ENCODE data around the gene SRSF9. TPM values are rescaled to one million over a fixed set of nuclear protein-coding genes. Genes with fewer than 3 reads are reported as not detected.

Gene SRSF9
- total and polyA plus RNA-seq, 2 of the 13 experiments (the other 11 are each of a cell fraction or from before 2014, with no cell fraction given) = 125 to 144 TPM

DNA sequence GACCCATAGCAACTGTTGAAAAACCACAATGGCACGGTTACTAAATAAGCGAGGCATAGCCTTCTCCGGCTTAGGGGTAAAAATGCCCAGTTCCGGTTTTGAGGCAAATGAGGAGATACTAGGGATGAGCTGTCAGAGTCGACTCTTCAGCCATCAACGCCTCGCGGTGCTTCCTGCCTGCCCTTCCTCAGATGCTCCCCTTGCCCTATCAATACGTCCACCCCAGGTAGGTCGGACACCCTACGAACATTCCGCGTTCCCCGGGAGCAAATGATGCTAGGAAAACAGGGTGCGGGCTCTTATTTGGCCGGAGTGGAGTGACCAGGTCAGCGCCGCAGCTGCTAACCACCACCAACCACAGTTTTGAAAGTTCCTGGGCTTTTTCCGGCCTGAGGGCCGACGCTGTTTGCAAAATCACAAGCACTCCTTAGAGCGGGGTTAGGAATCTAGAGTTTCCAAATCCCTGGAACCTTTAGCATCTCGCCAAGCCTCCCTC lies 1.2 kb downstream of the SRSF9 start (continued):
- no peak for TF ChIP-seq NR2F2 (IDR thresholded peaks at IDR 0.05; ENCODE audit: borderline replicate concordance, low read depth)
- no peak for TF ChIP-seq XBP1 (CRISPR knock-in tag; IDR thresholded peaks at IDR 0.05)
- TF ChIP-seq, protein P1, sequence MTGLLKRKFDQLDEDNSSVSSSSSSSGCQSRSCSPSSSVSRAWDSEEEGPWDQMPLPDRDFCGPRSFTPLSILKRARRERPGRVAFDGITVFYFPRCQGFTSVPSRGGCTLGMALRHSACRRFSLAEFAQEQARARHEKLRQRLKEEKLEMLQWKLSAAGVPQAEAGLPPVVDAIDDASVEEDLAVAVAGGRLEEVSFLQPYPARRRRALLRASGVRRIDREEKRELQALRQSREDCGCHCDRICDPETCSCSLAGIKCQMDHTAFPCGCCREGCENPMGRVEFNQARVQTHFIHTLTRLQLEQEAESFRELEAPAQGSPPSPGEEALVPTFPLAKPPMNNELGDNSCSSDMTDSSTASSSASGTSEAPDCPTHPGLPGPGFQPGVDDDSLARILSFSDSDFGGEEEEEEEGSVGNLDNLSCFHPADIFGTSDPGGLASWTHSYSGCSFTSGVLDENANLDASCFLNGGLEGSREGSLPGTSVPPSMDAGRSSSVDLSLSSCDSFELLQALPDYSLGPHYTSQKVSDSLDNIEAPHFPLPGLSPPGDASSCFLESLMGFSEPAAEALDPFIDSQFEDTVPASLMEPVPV (CRISPR knock-in tag; IDR thresholded peaks at IDR 0.05) = 0 out of 2 replicates have a peak, but pooled peaks have one; percentile 16
- no peak for TF ChIP-seq ZNF451 (CRISPR knock-in tag; IDR thresholded peaks at IDR 0.05)
- no peak for TF ChIP-seq GATAD1 (CRISPR knock-in tag; IDR thresholded peaks at IDR 0.05)
- peak; percentile 60 for TF ChIP-seq SAP130 (CRISPR knock-in tag; IDR thresholded peaks at IDR 0.05; ENCODE audit: low read depth)
- TF ChIP-seq MTF2 (CRISPR knock-in tag; IDR thresholded peaks at IDR 0.05; ENCODE audit: borderline replicate concordance) = 0 out of 2 replicates have a peak, but pooled peaks have one; percentile 68
- TF ChIP-seq ZNF83 (CRISPR knock-in tag; IDR thresholded peaks at IDR 0.05; ENCODE audit: borderline replicate concordance) = no peak
- no peak for TF ChIP-seq ZC3H13 (CRISPR knock-in tag; IDR thresholded peaks at IDR 0.05)
- TF ChIP-seq ZNF143 (CRISPR knock-in tag; IDR thresholded peaks at IDR 0.05) = 0 out of 2 replicates have a peak, but pooled peaks have one; percentile 12
- no peak for TF ChIP-seq NFE2L2 (IDR thresholded peaks at IDR 0.05; ENCODE audit: low read length)

DNA sequence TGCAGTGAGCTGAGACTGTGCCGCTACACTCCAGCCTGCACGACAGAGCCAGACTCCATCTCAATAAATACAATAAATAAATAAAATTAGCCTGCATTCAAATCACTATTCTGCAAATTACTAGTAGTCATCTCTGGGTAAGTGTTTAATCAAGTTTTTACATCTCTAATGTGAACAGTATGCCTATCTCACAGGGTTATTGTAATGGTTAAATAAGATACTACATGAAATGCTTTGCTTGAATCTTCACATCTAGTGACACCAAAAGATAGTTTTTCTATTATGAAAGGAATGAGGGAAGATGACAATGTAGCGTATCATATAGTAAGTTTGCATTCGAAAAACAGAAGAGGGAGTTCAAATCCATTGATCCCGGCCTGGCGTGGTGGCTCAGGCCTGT lies 2.1 kb downstream of the SRSF9 start:
- no peaks in the 10 kb centered on the region for H3K9me3 ChIP-seq (ENCODE audit: low read length)
- no peak overlapping the region for H3K27ac ChIP-seq (ENCODE audit: extremely low read length, insufficient read depth, low read length)
- FAIRE-seq = no peak
- in situ Hi-C loops (cut with HindIII; ENCODE audit: extremely low pct_ligation_motif_present, low pct_unique_long_range_greater_than_20kb) (no loop called here), intact Hi-C loops (cut with micrococcal nuclease; ENCODE audit: unreplicated experiment) (loop anchor here (2.0 kb wide), 1 partner anchor 29 kb away; the partner anchor contains the start of gene COX6A1)
- no peaks in the 10 kb centered on the region; a peak in 1 of 5 replicates for H3K27me3 ChIP-seq (ENCODE audit: control insufficient read depth in 1 of 2, insufficient read depth in 2 of 2, low read length in 2 of 2)
- H3K79me2 ChIP-seq (ENCODE audit: insufficient read depth, low read length) = peaks cover 46% of the 10 kb centered on the region
- no peak overlapping the region for H2AFZ ChIP-seq (ENCODE audit: low read length)
- peak overlapping the region; percentile 90; the same call in 1 of the 2 replicates for H3K9ac ChIP-seq (ENCODE audit: insufficient read depth, low read depth, low read length)
- no peak overlapping the region; a peak in 1 of 6 replicates for H3K4me3 ChIP-seq (replicated peaks in 1 of 3; ENCODE audit: insufficient read depth in 1 of 3, low read depth in 2 of 3, low read length in 3 of 3)
- ChIA-PET POLR2A (interaction anchor here (1.0 to 1.9 kb wide), 7 partner anchors 9 to 30 kb away, joined by 3 to 9 read pairs (median 5); partner anchors contain the start of genes COX6A1, GATC and TRIAP1), CTCF (ENCODE audit: low intra/inter-chr PET ratio, low total read pairs) (no interaction called here)
- no peak for TF ChIP-seq MBNL3 (CRISPR knock-in tag; conservative IDR thresholded peaks at IDR 0.05)
- TF ChIP-seq MEIS1 (CRISPR knock-in tag; IDR thresholded peaks at IDR 0.05; ENCODE audit: borderline replicate concordance) = no peak
- WGBS (ENCODE audit: low lambda C conversion rate) = 97% methylated on average over 6 of the region's 6 CpGs
- peaks cover 46% of the 10 kb centered on the region for H3K4me1 ChIP-seq (ENCODE audit: insufficient read depth, low read length)
- peak overlapping the region; percentile 86 for H3K4me2 ChIP-seq (ENCODE audit: low read depth, low read length)
- no TSS peak for BruUV-seq (replicated peaks)
- DNase-seq (ENCODE audit: low spot score) = no peak
- ATAC-seq = no peak
- peaks cover 30% of the 10 kb centered on the region for H4K20me1 ChIP-seq (ENCODE audit: insufficient read depth, low read length)
- peaks cover 17 to 43% of the 10 kb centered on the region in 2 experiments for H3K36me3 ChIP-seq (replicated peaks in 1 of 2; ENCODE audit: control insufficient read depth in 1 of 2, insufficient read depth in 2 of 2, low read length in 2 of 2)

Data from HepG2 (cell line).